HuH-7 (cell line): ENCODE measurements around the gene TNNI2.

Experiments
- DNase-seq: peaks from one replicate; pipeline ENCODE4 v3.0.0; 2011; ENCODE audit warnings: low spot score

TNNI2 gene

GRCh38 chr11:1888811-1889210 lies 50.0 kb downstream of the TNNI2 start:
- DNase-seq = no peak

- no peak for DNase-seq
These were observed 50.6 kb downstream of the TNNI2 start for GRCh38 chr11:1889224-1889930.

GRCh38 chr11:1889941-1890855 lies 51.4 kb downstream of the TNNI2 start:
- DNase-seq = no peak
